Thyroid gland (tissue), 4 donors: ENCODE data around the gene PTPRC.

Experiments
- POLR2A ChIP-seq, 2 donors: fragments of 450-650 bp; IDR thresholded peaks; one replicate each; pipeline ENCODE4 v1.6.1; 2017; ENCODE audit warnings: antibody characterized with exemption in 2 of 2, mild to moderate bottlenecking in 2 of 2, moderate library complexity in 1 of 2
- TF ChIP-seq, protein P1 (sequence below), 6 experiments: fragments of 200-600 bp in 3 of 6; fragments of 450-650 bp in 3 of 6; sonication (generic) in 3 of 6; IDR thresholded peaks; one replicate each; pipeline ENCODE4 v1.5.1; 2016 to 2019; ENCODE audit warnings: antibody characterized with exemption in 6 of 6, mild to moderate bottlenecking in 2 of 6, inconsistent platforms in 1 of 6, moderate library complexity in 1 of 6

DNA sequence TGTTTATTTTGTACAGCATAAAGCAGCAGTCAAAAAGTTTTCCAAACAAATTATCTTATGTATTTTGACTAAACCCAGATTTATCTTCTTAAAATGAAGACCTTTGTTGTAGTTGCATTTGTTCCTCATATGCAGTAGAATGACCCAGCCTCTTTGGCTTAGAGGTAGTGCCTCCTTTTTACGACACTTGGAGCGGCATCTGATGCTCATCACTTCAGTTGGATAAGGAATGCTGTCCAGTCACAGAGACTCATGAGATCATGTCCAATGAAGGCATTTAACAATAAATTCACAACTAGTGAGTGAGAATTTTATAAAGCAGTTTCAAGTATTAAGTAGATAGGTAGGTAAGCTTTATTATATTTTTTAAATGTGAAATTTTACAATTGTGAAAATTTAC, 35.2 kb downstream of the PTPRC start:
- TF ChIP-seq, protein P1, sequence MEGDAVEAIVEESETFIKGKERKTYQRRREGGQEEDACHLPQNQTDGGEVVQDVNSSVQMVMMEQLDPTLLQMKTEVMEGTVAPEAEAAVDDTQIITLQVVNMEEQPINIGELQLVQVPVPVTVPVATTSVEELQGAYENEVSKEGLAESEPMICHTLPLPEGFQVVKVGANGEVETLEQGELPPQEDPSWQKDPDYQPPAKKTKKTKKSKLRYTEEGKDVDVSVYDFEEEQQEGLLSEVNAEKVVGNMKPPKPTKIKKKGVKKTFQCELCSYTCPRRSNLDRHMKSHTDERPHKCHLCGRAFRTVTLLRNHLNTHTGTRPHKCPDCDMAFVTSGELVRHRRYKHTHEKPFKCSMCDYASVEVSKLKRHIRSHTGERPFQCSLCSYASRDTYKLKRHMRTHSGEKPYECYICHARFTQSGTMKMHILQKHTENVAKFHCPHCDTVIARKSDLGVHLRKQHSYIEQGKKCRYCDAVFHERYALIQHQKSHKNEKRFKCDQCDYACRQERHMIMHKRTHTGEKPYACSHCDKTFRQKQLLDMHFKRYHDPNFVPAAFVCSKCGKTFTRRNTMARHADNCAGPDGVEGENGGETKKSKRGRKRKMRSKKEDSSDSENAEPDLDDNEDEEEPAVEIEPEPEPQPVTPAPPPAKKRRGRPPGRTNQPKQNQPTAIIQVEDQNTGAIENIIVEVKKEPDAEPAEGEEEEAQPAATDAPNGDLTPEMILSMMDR (IDR thresholded peaks at IDR 0.05): no peak
- TF ChIP-seq POLR2A (IDR thresholded peaks at IDR 0.05): no peak
